ENCODE measurements around the gene AP4S1.
"Not testable (repeated sequence)": the region's sequence is repeated elsewhere in the genome, so short reads cannot be mapped to it uniquely, and the experiment has no call there.

AP4S1 gene

DNA sequence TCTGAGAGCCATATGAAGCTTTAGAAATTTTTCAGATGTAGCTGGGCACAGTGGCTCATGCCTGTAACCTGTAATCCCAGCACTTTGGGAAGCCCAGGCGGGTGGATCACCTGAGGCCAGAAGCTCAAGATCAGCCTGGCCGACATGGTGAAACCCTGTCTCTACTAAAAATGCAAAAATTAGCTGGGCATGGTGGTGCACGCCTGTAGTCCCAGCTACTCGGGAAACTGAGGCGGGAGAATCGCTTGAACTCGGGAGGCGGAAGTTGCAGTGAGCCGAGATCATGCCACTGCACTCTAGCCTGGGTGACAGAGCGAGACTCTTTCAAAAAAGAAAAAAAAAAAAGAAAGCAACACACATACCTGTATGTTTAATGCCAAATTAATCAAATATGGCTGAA is 17.4 kb downstream of the AP4S1 start:
- not testable (repeated sequence) for DNase-seq

- no peak for DNase-seq
These were observed 17.9 kb downstream of the AP4S1 start for GRCh38 chr14:31043379-31043778.

DNA sequence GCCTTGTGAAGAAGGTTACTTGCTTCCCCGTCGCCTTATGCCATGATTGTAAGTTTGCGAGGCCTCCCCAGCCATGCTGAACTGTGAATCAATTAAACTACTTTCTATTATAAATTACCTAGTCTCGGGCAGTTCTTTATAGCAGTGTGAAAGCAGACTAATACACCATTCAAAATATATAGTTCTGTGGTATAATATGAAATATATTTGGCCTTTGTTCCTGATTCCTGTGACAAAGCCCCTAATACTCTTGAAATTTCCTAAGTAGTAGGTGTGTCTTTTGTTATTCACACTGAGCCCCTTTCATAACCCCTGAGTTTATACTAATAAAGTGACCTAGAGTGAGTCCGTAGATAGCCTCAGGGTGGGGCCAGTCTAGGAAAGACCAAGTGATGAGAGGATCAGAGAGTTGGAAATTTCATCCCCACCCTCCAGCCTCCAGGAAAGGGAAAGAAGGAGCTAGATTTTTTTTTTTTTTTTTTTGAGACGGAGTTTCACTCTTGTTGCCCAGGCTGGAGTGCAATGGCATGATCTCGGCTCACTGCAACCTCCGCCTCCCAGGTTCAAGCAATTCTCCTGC is 20.1 kb downstream of the AP4S1 start:
- no peak for DNase-seq

DNA sequence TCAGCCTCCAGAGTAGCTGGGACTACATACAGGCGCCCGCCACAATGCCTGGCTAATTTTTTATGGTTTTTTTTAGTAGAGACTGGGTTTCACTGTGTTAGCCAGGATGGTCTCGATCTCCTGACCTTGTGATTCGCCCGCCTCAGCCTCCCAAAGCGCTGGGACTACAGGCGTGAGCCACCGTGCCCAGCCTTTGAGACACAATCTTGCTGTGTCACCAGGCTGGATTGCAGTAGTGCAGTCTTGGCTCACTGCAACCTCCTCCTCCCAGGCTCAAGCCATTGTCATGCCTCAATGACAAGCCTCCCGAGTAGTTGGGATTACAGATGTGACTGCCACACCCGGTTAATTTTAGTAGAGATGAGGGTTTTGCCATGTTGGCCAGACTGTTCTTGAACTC is 22.1 kb downstream of the AP4S1 start:
- no peak for DNase-seq

DNA sequence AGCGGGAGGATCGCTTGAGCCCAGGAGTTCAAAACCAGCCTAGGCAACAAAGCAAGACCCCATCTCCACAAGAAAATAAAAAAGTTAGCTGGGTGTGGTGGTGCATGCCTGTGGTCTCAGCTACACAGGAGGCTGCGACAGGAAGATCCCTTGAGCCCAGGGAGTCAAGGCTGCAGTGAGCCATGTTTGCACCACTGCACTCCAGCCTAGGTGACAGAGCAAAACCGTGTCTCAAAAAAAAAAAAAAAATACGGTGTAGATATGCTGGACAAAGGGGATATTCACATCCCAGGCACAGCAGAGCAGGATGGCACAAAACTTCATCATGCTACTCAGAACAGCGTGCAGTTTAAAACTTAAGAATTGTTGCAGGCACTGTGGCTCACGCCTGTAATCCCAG is 25.6 kb downstream of the AP4S1 start:
- no peak for DNase-seq

DNA sequence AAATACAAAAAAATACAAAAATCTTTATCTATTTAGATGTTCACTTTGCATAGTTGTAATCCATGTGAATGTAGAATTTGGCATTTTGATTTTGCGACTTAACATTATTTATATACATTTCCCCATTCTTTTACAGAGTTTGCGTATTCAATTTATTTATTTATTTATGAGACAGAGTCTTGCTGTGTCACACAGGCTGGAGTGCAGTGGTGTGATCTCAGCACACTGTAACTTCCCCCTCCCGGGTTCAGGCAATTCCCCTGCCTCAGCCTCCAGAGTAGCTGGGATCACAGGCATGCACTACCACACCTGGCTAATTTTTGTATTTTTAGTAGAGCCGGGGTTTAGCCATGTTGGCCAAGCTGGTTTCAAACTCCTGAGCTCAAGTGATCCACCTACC is 26.1 kb downstream of the AP4S1 start:
- no peak for DNase-seq

DNA sequence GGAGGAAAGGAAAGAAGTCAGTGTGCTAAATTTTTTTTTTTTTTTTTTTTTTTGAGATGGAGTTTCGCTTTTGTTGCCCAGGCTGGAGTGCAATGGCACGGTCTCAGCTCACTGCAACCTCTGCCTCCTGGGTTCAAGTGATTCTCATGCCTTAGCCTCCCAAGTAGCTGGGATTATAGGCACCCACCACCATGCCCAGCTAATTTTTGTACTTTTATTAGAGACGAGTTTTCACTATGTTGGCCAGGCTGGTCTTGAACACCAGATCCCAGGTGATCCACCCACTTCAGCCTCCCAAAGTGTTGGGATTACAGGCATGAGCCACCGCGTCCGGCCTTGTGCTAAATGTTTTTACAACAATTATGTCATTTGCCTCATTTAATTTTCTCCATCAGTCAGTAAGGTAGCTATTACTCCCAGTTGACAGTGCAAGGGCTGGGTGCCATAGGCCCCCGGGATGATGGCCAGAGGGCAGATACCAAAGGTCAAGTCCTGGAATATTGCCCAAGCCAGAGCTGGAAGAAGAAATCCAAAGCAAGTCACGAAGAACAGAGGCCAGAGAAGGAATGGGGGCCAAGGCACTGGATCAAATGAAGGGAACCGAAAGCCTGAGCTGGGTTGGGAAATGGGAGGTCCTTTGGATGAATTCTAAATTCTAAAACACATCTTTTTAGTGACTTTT is 27.6 kb downstream of the AP4S1 start:
- not testable (repeated sequence) for DNase-seq

- no peak for DNase-seq
These were observed 31.6 kb downstream of the AP4S1 start for GRCh38 chr14:31057035-31057434.

DNA sequence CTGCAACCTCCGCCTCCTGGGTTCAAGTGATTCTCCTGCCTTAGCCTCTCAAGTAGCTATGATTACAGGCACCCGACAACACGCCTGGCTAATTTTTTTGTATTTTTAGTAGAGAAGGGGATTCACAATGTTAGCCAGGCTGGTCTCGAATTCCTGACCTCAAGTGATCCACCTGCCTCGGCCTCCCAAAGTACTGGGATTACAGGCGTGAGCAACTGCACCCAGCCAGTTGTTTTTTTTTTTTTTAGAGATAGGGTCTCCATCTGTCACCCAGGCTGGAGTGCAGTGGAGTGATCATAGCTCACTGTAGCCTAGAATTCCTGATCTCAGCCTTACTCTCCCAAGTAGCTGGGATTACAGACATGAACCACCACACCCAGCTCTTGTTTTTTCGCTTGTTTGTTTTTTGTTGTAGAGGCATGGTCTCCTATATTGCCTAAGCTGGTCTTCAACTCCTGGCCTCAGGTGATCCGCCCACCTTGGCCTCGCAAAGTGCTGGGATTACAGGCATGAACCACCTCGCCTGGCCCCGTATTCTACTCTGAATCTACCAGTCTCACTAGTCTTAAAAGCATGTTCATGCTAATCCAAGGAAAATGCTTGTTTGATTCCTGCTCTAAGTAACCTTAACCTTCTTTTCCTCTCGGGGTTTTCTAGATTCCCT is 32.4 kb downstream of the AP4S1 start:
- no peak for DNase-seq

DNA sequence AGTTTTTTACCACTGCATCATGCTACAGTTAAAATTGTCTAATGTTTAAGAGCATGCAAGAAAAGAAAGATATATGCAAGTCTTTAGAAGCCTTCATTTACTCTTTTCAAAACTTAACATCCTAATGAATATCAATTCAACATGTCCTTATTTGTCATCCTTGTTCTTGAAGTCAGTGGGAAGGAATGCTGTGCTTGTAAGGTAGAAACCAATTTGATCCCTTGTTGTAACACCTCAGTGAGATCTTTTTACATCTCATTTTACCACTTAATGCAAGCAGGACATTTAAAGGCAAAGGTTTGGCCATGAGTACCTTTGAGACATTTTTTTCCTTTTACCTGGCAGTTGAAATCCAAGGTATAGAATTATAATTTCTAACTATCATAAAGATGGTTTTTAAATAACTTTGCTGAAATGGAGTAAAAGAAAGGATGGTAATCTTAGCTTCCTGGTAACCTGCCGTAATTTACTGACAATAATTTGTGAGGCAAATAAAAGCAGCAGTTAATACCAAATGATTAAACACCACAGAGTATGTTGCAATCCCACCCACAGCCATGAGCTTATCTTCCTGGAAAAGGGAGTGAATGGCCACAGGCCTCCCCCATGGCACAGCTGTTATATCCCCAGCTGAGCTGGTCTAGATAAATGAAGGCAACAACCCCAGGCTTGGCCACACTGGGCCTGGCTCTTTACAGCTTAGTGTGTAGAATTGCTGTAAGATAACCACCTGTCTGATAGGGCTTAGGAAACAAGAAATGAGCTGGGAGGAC is 33.9 kb downstream of the AP4S1 start:
- no peak for DNase-seq

DNA sequence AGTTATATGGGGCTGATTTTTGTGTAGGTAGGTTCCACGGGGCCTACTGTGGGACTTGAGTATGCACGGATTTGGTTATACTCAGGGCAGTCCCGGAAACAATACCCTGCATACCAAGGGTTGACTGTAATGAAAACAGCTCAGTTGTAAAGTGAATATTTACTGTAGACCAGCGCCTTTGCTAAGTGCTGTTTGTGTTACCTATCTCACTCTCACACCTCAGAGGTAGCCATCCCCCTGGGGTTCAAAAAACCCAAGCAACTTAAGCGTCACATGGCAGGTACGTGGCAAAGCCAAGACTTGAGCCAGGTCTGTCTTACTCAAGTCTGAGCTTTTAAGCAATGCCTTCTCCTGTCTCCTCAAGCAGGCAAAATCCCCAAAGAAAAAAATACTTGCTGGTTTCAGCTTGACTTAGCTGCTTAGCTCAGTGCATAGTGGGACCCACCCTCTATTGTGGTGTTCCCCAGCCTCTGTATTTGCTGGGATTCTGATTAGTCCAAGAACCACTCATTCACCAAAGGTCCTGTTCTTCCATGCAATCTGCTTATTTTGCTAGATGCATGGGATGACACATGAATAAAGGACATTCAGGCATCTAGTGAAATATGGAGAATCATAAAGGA is 34.9 kb downstream of the AP4S1 start:
- no peak for DNase-seq

DNA sequence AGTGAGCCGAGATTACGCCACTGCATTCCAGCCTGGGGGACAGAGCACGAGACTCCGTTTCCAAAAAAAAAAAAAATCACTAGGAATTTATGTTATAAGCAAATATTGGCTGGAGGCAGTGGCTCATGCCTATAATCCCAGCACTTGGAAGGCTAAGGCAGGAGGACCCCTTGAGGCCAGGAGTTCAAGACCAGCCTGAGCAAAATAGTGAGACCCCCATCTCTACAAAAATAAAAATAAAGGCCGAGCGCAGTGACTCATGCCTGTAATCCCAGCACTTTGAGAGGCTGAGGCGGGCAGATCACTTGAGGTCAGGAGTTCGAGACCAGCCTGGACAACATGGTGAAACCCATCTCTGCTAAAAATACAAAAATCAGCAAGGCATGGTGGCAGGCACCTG is 37.5 kb downstream of the AP4S1 start:
- DNase-seq, result not testable (repeated sequence)

GRCh38 chr14:31068235-31068634 is 42.8 kb downstream of the AP4S1 start:
- DNase-seq, result no peak

DNA sequence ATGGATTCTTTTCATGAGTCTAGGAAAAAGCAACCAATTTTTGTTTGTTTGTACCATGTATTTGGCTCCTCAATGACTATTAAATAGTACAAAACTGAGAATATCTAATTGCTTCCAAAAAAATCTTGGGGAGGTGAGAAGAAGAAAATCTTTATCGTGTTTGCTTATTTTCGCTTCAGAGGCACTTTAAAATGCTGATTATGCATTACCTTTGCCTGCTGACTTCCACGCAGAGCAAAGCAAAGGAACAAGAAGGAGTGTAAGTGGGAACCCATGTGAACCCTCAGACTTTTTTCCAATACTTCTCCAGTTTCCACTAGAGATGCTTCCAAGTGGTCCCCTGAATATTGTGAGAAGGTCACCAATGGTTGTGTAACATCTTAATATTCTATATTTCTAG is 43.9 kb downstream of the AP4S1 start:
- no peak for DNase-seq

DNA sequence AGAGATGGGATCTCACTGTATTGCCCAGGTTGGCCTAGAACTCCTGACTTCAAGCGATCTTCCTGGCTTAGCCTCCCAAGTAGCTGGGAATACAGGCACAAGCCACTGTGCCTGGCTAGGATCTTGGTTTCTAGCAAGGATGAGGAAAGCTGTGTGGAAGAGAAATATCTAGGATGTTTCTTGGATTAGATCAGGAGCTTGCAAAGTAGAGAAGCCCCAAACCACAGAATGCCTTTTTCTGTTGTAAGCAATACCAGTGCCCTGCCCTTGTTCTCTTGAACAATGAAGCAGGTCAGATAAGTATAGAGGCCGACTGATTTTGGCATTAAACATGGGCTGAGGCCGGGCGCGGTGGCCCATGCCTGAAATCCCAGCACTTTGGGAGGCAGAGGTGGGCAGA is 45.0 kb downstream of the AP4S1 start:
- DNase-seq, result no peak

DNA sequence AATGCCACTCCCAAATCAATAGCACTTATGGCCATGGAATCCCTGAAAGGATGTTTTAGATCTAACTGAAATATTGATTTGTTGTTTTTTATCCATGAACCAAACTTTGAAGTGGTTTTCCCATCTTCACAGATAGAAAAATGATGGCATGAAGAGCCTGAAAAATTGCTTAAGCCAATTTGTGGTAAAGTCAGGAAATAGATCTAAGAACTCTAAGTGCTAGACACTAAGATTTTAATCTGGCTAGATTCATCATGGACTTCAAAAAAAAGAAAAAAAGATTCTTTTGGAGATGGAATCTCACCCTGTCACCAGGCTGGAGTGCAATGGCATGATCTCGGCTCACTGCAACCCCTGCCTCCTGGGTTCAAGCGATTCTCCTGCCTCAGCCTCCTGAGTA is 45.7 kb downstream of the AP4S1 start:
- no peak for DNase-seq

DNA sequence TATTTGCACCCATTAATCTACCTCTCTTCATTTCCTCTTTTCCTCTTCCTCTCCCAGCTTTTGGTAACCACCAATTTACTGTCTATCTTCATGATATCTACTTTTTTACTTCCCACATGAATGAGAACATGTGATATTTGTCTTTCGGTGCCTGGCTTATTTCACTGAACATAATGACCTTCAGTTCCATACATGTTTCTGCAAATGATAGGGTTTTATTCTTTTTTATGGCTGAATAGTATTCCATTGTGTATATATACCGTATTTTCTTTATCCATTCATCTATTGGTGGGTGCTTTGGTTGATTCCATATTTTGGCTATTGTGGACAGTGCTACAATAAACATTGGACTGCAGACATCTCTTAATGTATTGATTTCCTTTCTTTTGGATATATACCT is 49.7 kb downstream of the AP4S1 start:
- DNase-seq, result no peak

DNA sequence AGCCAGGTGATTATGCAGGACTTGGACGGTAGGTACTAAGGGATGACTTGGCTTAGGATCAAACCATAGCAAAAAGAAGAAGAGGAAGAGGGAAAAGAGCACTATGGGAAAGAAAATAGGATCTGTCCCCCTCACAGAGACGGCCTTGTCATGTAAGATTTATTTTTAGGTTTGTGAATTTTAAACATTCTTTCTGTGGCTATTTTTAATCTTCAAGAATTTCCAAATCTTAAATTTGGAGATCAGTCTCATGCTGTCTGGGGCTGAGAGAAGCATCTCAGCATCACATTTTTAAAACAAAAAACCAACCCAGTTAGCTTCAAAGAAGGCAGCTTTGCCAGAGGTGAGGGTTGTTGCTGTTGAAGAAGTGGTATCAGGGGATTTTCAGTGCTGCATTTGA is 53.3 kb downstream of the AP4S1 start:
- DNase-seq, result no peak

DNA sequence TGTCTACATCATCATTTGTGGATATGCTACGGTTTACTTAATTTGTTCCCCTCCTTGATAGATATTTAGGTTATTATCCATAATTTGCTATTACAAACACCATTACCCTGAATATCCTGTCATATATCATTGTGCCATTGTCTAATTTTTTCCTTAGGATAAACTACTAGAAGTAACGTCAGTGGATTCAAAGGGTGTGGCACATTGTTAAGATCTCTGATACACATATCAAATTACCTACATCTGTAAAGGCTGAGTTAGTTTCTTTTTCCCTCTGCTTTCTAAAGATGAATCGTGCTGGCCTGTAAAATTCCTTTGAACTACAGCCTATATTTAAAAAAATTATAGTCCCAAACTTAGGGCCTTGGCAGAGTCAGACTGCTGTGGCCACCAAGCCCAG is 54.6 kb downstream of the AP4S1 start:
- no peak for DNase-seq

- no peak for DNase-seq
These were observed 55.0 kb downstream of the AP4S1 start for GRCh38 chr14:31080484-31080883.

- DNase-seq, result no peak
These were observed 58.3 kb downstream of the AP4S1 start for GRCh38 chr14:31083781-31084180.

- DNase-seq, result no peak
These were observed 58.9 kb downstream of the AP4S1 start for GRCh38 chr14:31084385-31084784.

DNA sequence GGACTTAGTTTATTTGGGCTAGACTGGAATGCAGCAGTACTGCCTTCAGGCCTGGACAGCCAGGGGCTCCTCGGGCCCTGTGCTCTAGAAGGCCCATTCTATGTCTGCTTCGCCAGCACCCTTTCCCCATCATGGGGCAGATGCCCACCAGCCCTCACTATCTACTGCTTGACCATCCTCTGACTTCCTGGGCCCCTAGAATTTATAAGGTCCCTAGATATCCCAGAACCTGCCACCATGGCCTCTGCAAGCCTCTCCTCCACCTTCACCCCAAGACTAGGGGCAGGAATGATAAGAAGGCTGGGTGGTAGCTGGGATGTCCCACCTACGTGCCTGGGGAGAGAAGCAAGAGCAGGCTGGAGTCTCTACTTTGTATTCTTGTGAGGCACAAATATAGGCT is 59.6 kb downstream of the AP4S1 start:
- no peak for DNase-seq

All from right kidney (tissue), 1 donor.